A673 (cell line): ENCODE results near the gene IRF2.

Source experiments
- CTCF ChIP-seq: fragments of 300-800, 200-600 bp; sonication (generic); conservative IDR thresholded peaks from 2 replicates; pipeline ENCODE4 v1.5.1; 2017; ENCODE audit warnings: low read depth, mild to moderate bottlenecking, antibody characterized with exemption, low read length, moderate library complexity, mixed read lengths
- EZH2 ChIP-seq: fragments of 200-600 bp; sonication (generic); IDR thresholded peaks from 2 replicates; pipeline ENCODE4 v1.6.1; 2017; ENCODE audit warnings: borderline replicate concordance, low read depth, mild to moderate bottlenecking, mixed read lengths, antibody characterized with exemption, low read length; ENCODE audit not compliant: poor library complexity, severe bottlenecking

GRCh38 chr4:184351560-184352451 is 122.5 kb downstream of the IRF2 start:
- TF ChIP-seq CTCF = no peak
- no peak for TF ChIP-seq EZH2
